ENCODE data around the gene SLC8B1. TPM values are rescaled to one million over a fixed set of nuclear protein-coding genes. Genes with fewer than 3 reads are reported as not detected.
A peak's percentile ranks its signal among the peaks of the same experiment; 100 is the strongest.

The SLC8B1 gene
- total and polyA plus RNA-seq, 9 of the 15 experiments (the other 6 are each of a cell fraction or from before 2014, with no cell fraction given), result 0.86 to 34.1 (median 18.5) TPM

DNA sequence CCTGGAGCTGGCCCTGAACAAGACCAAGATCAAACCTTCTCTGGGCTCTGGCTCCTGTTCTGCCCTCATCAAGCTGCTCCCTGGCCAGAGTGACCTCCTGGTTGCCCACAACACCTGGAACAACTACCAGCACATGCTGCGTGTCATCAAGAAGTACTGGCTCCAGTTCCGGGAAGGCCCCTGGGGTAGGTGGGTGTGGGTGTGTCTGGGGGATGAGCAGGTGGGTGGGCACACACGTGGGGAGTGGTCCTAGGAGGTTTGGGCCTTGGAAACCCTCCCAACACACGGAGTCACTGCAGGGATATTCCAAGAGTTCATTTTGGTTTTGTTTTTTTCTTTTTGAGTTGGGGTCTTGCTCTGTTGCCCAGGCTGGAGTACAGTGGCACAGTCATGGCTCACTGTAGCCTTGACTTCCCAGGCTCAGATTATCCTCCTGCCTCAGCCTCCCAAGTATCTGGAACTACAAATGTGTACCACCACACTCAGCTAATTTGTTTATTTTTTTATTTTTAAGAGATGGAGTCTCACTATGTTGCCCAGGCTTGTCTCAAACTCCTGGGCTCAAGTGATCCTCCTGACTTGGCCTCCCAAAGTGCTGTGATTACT is 40.0 kb upstream of the SLC8B1 start:
- FAIRE-seq, result no peak
- no peaks in the 10 kb centered on the region for H3K27me3 ChIP-seq (ENCODE audit: control insufficient read depth in 2 of 2, insufficient read depth in 2 of 2, low read length in 2 of 2)
- no TSS peak for BruUV-seq (replicated peaks)
- 82% methylated on average over 4 of the region's 4 CpGs for WGBS (ENCODE audit: insufficient coverage, low coverage, missing lambda C conversion rate)
- TF ChIP-seq ZNF121 (CRISPR knock-in tag; conservative IDR thresholded peaks at IDR 0.05), result peak; percentile 76
- TF ChIP-seq, protein P1, sequence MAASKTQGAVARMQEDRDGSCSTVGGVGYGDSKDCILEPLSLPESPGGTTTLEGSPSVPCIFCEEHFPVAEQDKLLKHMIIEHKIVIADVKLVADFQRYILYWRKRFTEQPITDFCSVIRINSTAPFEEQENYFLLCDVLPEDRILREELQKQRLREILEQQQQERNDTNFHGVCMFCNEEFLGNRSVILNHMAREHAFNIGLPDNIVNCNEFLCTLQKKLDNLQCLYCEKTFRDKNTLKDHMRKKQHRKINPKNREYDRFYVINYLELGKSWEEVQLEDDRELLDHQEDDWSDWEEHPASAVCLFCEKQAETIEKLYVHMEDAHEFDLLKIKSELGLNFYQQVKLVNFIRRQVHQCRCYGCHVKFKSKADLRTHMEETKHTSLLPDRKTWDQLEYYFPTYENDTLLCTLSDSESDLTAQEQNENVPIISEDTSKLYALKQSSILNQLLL (CRISPR knock-in tag; IDR thresholded peaks at IDR 0.05; ENCODE audit: borderline replicate concordance), result no peak
- no peak for DNase-seq (ENCODE audit: extremely low read depth in 1 of 4, low spot score in 3 of 4)
- ChIA-PET CTCF (ENCODE audit: low intra/inter-chr PET ratio) (no interaction called here), POLR2A (interaction anchor here (0.8 kb wide), 1 partner anchor 63 kb away, joined by 3 read pairs; no protein-coding TSS in a partner anchor)
- no peak overlapping the region for H2AFZ ChIP-seq (ENCODE audit: low read depth, low read length)
- in situ Hi-C loops (cut with MboI), result no loop called here
- no peak overlapping the region for H3K4me2 ChIP-seq (ENCODE audit: insufficient read depth, low read length)
- no peaks in the 10 kb centered on the region for H3K9me1 ChIP-seq (ENCODE audit: control insufficient read depth, insufficient read depth, low read length)
- H3K4me3 ChIP-seq, result no peak overlapping the region
- ATAC-seq, result no peak
- peaks cover 5 to 14% of the 10 kb centered on the region in 2 experiments; a peak in 3 of 5 replicates for H3K4me1 ChIP-seq (replicated peaks in 1 of 2; ENCODE audit: control insufficient read depth in 2 of 2, insufficient read depth in 2 of 2, low read length in 2 of 2)
- intact Hi-C loops (cut with micrococcal nuclease), result no loop called here
- H3K79me2 ChIP-seq (ENCODE audit: control insufficient read depth, insufficient read depth, low read length), result no peaks in the 10 kb centered on the region
- no peak overlapping the region for H3K27ac ChIP-seq (ENCODE audit: extremely low read depth, low read depth, low read length)
- H3K9ac ChIP-seq (ENCODE audit: insufficient read depth in 1 of 2, low read depth in 2 of 2, low read length in 2 of 2), result no peak overlapping the region
- H4K20me1 ChIP-seq (replicated peaks; ENCODE audit: control insufficient read depth, insufficient read depth, low read length), result 0 out of 2 replicates have a peak, but pooled peaks cover 3% of the 10 kb centered on the region
- H3K9me3 ChIP-seq (replicated peaks; ENCODE audit: control insufficient read depth, insufficient read depth, low read depth, low read length), result no peaks in the 10 kb centered on the region
- peaks cover 61% of the 10 kb centered on the region; the same call in 2 of the 3 replicates for H3K36me3 ChIP-seq (ENCODE audit: control insufficient read depth, insufficient read depth, low read length)

DNA sequence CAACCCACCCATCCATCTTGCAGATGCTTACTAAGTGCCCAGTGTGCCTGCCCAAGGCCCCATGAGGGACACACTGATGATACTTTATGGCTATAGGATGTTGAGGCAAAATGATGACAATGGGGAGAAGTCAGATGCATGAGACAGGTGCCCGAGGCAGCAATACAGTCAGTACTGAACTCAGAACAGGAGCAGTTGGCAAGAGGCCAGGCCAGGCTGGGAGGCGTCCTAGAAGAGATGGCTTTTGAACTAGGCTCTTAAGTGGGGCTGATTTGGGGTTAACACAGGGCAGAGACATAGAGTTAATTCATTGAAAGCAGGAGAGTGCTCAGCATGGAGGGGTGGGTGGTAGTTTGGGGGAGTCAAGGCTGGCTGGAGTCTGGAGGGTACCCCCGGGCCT is 39.1 kb upstream of the SLC8B1 start:
- H3K9me1 ChIP-seq (ENCODE audit: control insufficient read depth, insufficient read depth, low read length), result no peaks in the 10 kb centered on the region
- BruUV-seq (replicated peaks), result no TSS peak
- DNase-seq (ENCODE audit: extremely low read depth in 1 of 4, low spot score in 3 of 4) (no peak), ATAC-seq (no peak), FAIRE-seq (no peak)
- 0 out of 2 replicates have a peak, but pooled peaks cover 3% of the 10 kb centered on the region for H4K20me1 ChIP-seq (replicated peaks; ENCODE audit: control insufficient read depth, insufficient read depth, low read length)
- peak; percentile 78 for TF ChIP-seq NFIC (IDR thresholded peaks at IDR 0.05)
- TF ChIP-seq ETV1 (tag; conservative IDR thresholded peaks at IDR 0.05; ENCODE audit: low read depth), result no peak
- TF ChIP-seq NCOR1 (IDR thresholded peaks at IDR 0.05), result no peak
- TF ChIP-seq FOXA1 (IDR thresholded peaks at IDR 0.05; ENCODE audit: borderline replicate concordance), result no peak
- intact Hi-C loops (cut with micrococcal nuclease), result no loop called here
- CTCF ChIA-PET (ENCODE audit: low intra/inter-chr PET ratio), result no interaction called here
- no peaks in the 10 kb centered on the region for H3K9me3 ChIP-seq (replicated peaks; ENCODE audit: control insufficient read depth, insufficient read depth, low read depth, low read length)
- H3K36me3 ChIP-seq (ENCODE audit: control insufficient read depth, insufficient read depth, low read length), result peaks cover 67% of the 10 kb centered on the region; the same call in 2 of the 3 replicates
- no peak overlapping the region for H3K27ac ChIP-seq (ENCODE audit: extremely low read depth, low read depth, low read length)
- H3K4me3 ChIP-seq, result no peak overlapping the region
- POLR2A ChIA-PET, result no interaction called here
- no peak overlapping the region for H3K4me2 ChIP-seq (ENCODE audit: insufficient read depth, low read length)
- WGBS (ENCODE audit: insufficient coverage, low coverage, missing lambda C conversion rate), result 79% methylated on average over 2 of the region's 3 CpGs
- no peak overlapping the region for H3K9ac ChIP-seq (ENCODE audit: insufficient read depth in 1 of 2, low read depth in 2 of 2, low read length in 2 of 2)
- peaks cover 0 to 7% of the 10 kb centered on the region in 2 experiments; a peak in 1 of 5 replicates for H3K4me1 ChIP-seq (replicated peaks in 1 of 2; ENCODE audit: control insufficient read depth in 2 of 2, insufficient read depth in 2 of 2, low read length in 2 of 2)
- no peak overlapping the region for H2AFZ ChIP-seq (ENCODE audit: low read depth, low read length)
- in situ Hi-C loops (cut with MboI), result no loop called here
- no peaks in the 10 kb centered on the region for H3K27me3 ChIP-seq (ENCODE audit: control insufficient read depth in 2 of 2, insufficient read depth in 2 of 2, low read length in 2 of 2)
- H3K79me2 ChIP-seq (ENCODE audit: control insufficient read depth, insufficient read depth, low read length), result no peaks in the 10 kb centered on the region

All from K562 (cell line).